Measurements from ENCODE around the gene ANGEL2.
"Not testable (repeated sequence)": the region's sequence is repeated elsewhere in the genome, so short reads cannot be mapped to it uniquely, and the experiment has no call there.

The ANGEL2 gene

GRCh38 chr1:213050745-213051126, 35.1 kb upstream of the ANGEL2 start:
- H3K27me3 ChIP-seq (ENCODE audit: control insufficient read depth, insufficient read depth, low read length): no peaks in the 10 kb centered on the region
- peak overlapping the region; percentile 76 for H3K9ac ChIP-seq (ENCODE audit: low read depth, low read length)

GRCh38 chr1:213049232-213049631, 33.6 kb upstream of the ANGEL2 start:
- H3K4me3 ChIP-seq (ENCODE audit: low read depth, low read length): no peak overlapping the region
- no peak overlapping the region for H3K9ac ChIP-seq (ENCODE audit: low read depth, low read length)
- H3K36me3 ChIP-seq (ENCODE audit: control insufficient read depth, insufficient read depth, low read length): no peaks in the 10 kb centered on the region
- H3K4me1 ChIP-seq (ENCODE audit: control insufficient read depth, insufficient read depth, low read length): peaks cover 8% of the 10 kb centered on the region
- no peaks in the 10 kb centered on the region for H3K9me3 ChIP-seq (ENCODE audit: control insufficient read depth, insufficient read depth, low read length)
- no peaks in the 10 kb centered on the region for H3K27me3 ChIP-seq (ENCODE audit: control insufficient read depth, insufficient read depth, low read length)

More at GRCh38 chr1:213050745-213051126, 35.1 kb upstream of the ANGEL2 start:
- H3K9me3 ChIP-seq (ENCODE audit: control insufficient read depth, insufficient read depth, low read length): no peaks in the 10 kb centered on the region
- peak overlapping the region; percentile 94 for H3K4me3 ChIP-seq (ENCODE audit: low read depth, low read length)
- H3K4me1 ChIP-seq (ENCODE audit: control insufficient read depth, insufficient read depth, low read length): peaks cover 8% of the 10 kb centered on the region
- H3K36me3 ChIP-seq (ENCODE audit: control insufficient read depth, insufficient read depth, low read length): no peaks in the 10 kb centered on the region

- peaks cover 14% of the 10 kb centered on the region for H3K4me1 ChIP-seq (ENCODE audit: control insufficient read depth, insufficient read depth, low read length)
- H3K9ac ChIP-seq (ENCODE audit: low read depth, low read length); H3K9me3 ChIP-seq (ENCODE audit: control insufficient read depth, insufficient read depth, low read length); H3K27me3 ChIP-seq (ENCODE audit: control insufficient read depth, insufficient read depth, low read length); H3K36me3 ChIP-seq (ENCODE audit: control insufficient read depth, insufficient read depth, low read length); H3K4me3 ChIP-seq (ENCODE audit: low read depth, low read length): not testable (repeated sequence)
Observed at GRCh38 chr1:213045321-213046226, 29.9 kb upstream of the ANGEL2 start.

- peaks cover 6% of the 10 kb centered on the region for H3K4me1 ChIP-seq (ENCODE audit: control insufficient read depth, insufficient read depth, low read length)
- no peak overlapping the region for H3K4me3 ChIP-seq (ENCODE audit: low read depth, low read length)
- no peak overlapping the region for H3K9ac ChIP-seq (ENCODE audit: low read depth, low read length)
- no peaks in the 10 kb centered on the region for H3K27me3 ChIP-seq (ENCODE audit: control insufficient read depth, insufficient read depth, low read length)
- no peaks in the 10 kb centered on the region for H3K36me3 ChIP-seq (ENCODE audit: control insufficient read depth, insufficient read depth, low read length)
- H3K9me3 ChIP-seq (ENCODE audit: control insufficient read depth, insufficient read depth, low read length): no peaks in the 10 kb centered on the region
Observed at GRCh38 chr1:213041443-213041842, 25.8 kb upstream of the ANGEL2 start.

- no peaks in the 10 kb centered on the region for H3K27me3 ChIP-seq (ENCODE audit: control insufficient read depth, insufficient read depth, low read length)
- no peaks in the 10 kb centered on the region for H3K9me3 ChIP-seq (ENCODE audit: control insufficient read depth, insufficient read depth, low read length)
- no peaks in the 10 kb centered on the region for H3K4me1 ChIP-seq (ENCODE audit: control insufficient read depth, insufficient read depth, low read length)
- H3K36me3 ChIP-seq (ENCODE audit: control insufficient read depth, insufficient read depth, low read length): no peaks in the 10 kb centered on the region
- H3K9ac ChIP-seq (ENCODE audit: low read depth, low read length): no peak overlapping the region
- no peak overlapping the region for H3K4me3 ChIP-seq (ENCODE audit: low read depth, low read length)
Observed at GRCh38 chr1:213035573-213035972, 19.9 kb upstream of the ANGEL2 start.

GRCh38 chr1:213034713-213035112, 19.0 kb upstream of the ANGEL2 start:
- Histone ChIP-seq H3K9ac (ENCODE audit: low read depth, low read length) (no peak overlapping the region), H3K9me3 (ENCODE audit: control insufficient read depth, insufficient read depth, low read length) (no peaks in the 10 kb centered on the region), H3K4me1 (ENCODE audit: control insufficient read depth, insufficient read depth, low read length) (no peaks in the 10 kb centered on the region), H3K4me3 (ENCODE audit: low read depth, low read length) (no peak overlapping the region), H3K36me3 (ENCODE audit: control insufficient read depth, insufficient read depth, low read length) (no peaks in the 10 kb centered on the region), H3K27me3 (ENCODE audit: control insufficient read depth, insufficient read depth, low read length) (no peaks in the 10 kb centered on the region)

GRCh38 chr1:213032651-213033050, 17.0 kb upstream of the ANGEL2 start:
- no peaks in the 10 kb centered on the region for H3K4me1 ChIP-seq (ENCODE audit: control insufficient read depth, insufficient read depth, low read length)
- H3K9me3 ChIP-seq (ENCODE audit: control insufficient read depth, insufficient read depth, low read length): no peaks in the 10 kb centered on the region
- no peak overlapping the region for H3K9ac ChIP-seq (ENCODE audit: low read depth, low read length)
- no peak overlapping the region for H3K4me3 ChIP-seq (ENCODE audit: low read depth, low read length)
- no peaks in the 10 kb centered on the region for H3K36me3 ChIP-seq (ENCODE audit: control insufficient read depth, insufficient read depth, low read length)
- no peaks in the 10 kb centered on the region for H3K27me3 ChIP-seq (ENCODE audit: control insufficient read depth, insufficient read depth, low read length)

- H3K4me1 ChIP-seq (ENCODE audit: control insufficient read depth, insufficient read depth, low read length); H3K36me3 ChIP-seq (ENCODE audit: control insufficient read depth, insufficient read depth, low read length); H3K9me3 ChIP-seq (ENCODE audit: control insufficient read depth, insufficient read depth, low read length); H3K9ac ChIP-seq (ENCODE audit: low read depth, low read length); H3K27me3 ChIP-seq (ENCODE audit: control insufficient read depth, insufficient read depth, low read length); H3K4me3 ChIP-seq (ENCODE audit: low read depth, low read length): not testable (repeated sequence)
Observed at GRCh38 chr1:213027024-213027423, 11.4 kb upstream of the ANGEL2 start.

GRCh38 chr1:213020016-213020415, 4.3 kb upstream of the ANGEL2 start:
- Histone ChIP-seq H3K4me1 (ENCODE audit: control insufficient read depth, insufficient read depth, low read length) (no peaks in the 10 kb centered on the region), H3K9me3 (ENCODE audit: control insufficient read depth, insufficient read depth, low read length) (no peaks in the 10 kb centered on the region), H3K4me3 (ENCODE audit: low read depth, low read length) (no peak overlapping the region), H3K36me3 (ENCODE audit: control insufficient read depth, insufficient read depth, low read length) (no peaks in the 10 kb centered on the region), H3K27me3 (ENCODE audit: control insufficient read depth, insufficient read depth, low read length) (no peaks in the 10 kb centered on the region), H3K9ac (ENCODE audit: low read depth, low read length) (no peak overlapping the region)

- no peaks in the 10 kb centered on the region for H3K9me3 ChIP-seq (ENCODE audit: control insufficient read depth, insufficient read depth, low read length)
- no peak overlapping the region for H3K9ac ChIP-seq (ENCODE audit: low read depth, low read length)
- H3K4me3 ChIP-seq (ENCODE audit: low read depth, low read length): no peak overlapping the region
- no peaks in the 10 kb centered on the region for H3K27me3 ChIP-seq (ENCODE audit: control insufficient read depth, insufficient read depth, low read length)
- H3K36me3 ChIP-seq (ENCODE audit: control insufficient read depth, insufficient read depth, low read length): no peaks in the 10 kb centered on the region
- no peaks in the 10 kb centered on the region for H3K4me1 ChIP-seq (ENCODE audit: control insufficient read depth, insufficient read depth, low read length)
Observed at GRCh38 chr1:213019450-213019849, 3.8 kb upstream of the ANGEL2 start.

GRCh38 chr1:213017447-213018273, 2.0 kb upstream of the ANGEL2 start:
- no peak overlapping the region for H3K9ac ChIP-seq (ENCODE audit: low read depth, low read length)
- no peaks in the 10 kb centered on the region for H3K4me1 ChIP-seq (ENCODE audit: control insufficient read depth, insufficient read depth, low read length)
- no peaks in the 10 kb centered on the region for H3K27me3 ChIP-seq (ENCODE audit: control insufficient read depth, insufficient read depth, low read length)
- no peaks in the 10 kb centered on the region for H3K36me3 ChIP-seq (ENCODE audit: control insufficient read depth, insufficient read depth, low read length)
- no peak overlapping the region for H3K4me3 ChIP-seq (ENCODE audit: low read depth, low read length)
- H3K9me3 ChIP-seq (ENCODE audit: control insufficient read depth, insufficient read depth, low read length): no peaks in the 10 kb centered on the region

- H3K9ac ChIP-seq (ENCODE audit: low read depth, low read length): peak overlapping the region; percentile 93
- peak overlapping the region; percentile 94 for H3K4me3 ChIP-seq (ENCODE audit: low read depth, low read length)
- H3K9me3 ChIP-seq (ENCODE audit: control insufficient read depth, insufficient read depth, low read length): no peaks in the 10 kb centered on the region
- no peaks in the 10 kb centered on the region for H3K4me1 ChIP-seq (ENCODE audit: control insufficient read depth, insufficient read depth, low read length)
- no peaks in the 10 kb centered on the region for H3K27me3 ChIP-seq (ENCODE audit: control insufficient read depth, insufficient read depth, low read length)
- no peaks in the 10 kb centered on the region for H3K36me3 ChIP-seq (ENCODE audit: control insufficient read depth, insufficient read depth, low read length)
Observed at GRCh38 chr1:213014642-213015041, 1.0 kb downstream of the ANGEL2 start.

Measured in iPS-15b (cell line).